Measurements from ENCODE around the gene PSMD13.

PSMD13 gene

DNA sequence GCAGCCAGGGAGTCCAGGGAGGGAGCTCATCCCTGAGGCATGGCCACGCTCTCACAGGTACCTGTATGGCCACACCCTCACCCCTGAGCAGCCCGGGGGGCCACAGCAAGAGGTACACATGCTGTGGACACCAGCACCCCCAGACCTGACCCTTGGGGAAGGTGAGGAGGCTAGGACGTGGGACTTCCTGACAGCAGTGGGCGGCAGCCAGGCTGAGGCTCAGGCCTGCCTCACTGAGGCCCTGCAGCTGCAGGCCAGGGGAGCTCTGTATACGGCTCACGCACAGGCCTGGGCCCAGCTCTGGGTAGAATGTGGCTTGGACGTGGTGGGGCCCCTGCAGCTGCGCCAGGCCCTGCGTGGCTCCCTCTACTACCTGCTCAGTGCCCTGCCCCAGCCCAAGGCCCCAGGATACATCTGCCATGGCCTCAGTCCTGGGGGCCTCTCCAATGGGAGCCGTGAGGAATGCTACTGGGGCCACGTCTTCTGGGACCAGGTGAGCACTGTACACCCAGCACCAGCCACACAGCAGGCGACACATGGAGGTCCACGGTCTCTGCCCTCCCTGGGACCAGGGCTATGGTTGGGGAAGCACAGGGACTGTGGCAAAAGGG is 54.0 kb downstream of the PSMD13 start:
- DNase-seq, result no peak

DNA sequence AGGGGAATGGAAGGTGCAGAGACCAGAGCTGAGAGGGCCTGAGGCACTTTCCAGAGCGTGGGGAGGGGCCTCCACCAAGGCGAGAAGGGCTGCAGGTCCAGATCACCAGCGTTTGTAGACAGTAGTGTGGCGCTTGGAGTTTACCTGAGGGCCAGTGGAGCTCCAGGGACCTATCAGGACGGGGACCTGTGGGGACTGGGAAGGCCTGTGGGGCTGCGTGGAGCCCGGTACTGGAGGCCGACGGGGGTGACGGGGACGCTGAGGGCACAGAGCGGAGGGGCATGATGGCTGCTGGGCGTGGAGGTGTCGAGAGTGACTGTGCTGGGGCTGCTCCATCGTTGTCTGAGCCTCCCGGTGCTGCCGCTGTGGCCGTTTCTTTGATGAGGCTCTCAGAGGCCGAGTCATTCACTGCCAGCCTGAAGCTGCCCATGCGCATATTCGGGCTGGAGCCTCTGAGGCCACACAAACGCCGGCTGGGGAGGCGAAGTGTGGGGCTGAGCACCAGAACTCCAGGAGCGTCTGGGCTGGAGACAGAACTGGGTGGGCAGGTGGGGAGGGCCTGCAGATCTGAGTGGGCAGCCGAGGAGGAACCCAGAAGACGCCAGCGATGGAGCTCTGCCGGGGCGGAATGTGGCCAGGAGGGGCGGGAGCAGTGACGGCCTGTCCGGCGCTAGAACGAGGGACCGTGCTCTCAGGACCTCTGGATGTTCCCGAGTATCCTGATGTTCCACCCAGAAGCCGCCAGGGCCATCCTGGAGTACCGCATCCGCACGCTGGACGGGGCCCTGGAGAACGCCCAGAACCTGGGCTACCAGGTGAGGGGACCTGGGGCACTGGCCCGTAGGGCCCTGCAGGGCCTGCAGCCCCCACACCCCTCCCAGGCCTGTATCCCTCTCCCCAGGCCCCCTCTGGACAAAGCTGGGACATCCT is 54.8 kb downstream of the PSMD13 start:
- no peak for DNase-seq

DNA sequence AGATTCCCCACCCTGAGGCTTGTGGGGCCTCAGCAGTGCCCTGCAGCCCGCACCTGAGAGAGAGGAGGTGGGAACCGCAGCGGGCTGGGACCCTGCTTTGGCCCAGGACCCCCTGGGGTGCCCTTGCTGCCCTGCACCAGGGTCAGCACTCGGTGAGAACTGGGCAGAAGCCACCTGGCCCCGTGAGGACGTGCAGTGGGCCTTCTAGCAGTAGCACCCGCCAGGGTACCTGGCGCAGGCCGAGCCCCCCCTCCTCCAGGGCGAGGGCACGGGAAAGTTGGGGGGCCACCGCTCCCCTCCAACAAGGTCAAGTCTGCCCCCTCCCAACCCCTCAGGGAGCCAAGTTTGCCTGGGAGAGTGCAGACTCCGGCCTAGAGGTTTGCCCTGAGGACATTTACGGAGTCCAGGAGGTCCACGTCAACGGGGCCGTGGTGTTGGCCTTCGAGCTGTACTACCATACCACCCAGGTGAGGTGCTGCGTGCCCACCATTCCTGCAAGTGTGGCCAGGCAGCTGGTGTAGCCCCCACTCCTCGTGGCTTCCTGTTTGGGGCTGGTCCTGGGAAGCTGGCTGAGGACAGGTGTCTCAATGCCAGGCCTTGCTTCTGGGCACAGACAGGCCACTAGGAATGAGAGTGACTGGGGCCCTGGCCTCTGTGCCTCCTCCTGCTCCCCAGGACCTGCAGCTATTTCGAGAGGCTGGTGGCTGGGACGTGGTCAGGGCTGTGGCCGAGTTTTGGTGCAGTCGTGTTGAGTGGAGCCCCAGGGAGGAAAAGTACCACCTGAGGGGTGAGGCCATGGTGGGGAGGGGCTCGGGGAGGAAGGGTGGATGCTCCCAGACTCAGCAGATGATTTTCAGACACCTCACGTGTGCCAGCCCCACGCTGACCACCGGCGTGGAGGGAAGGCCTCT is 55.7 kb downstream of the PSMD13 start:
- no peak for DNase-seq

DNA sequence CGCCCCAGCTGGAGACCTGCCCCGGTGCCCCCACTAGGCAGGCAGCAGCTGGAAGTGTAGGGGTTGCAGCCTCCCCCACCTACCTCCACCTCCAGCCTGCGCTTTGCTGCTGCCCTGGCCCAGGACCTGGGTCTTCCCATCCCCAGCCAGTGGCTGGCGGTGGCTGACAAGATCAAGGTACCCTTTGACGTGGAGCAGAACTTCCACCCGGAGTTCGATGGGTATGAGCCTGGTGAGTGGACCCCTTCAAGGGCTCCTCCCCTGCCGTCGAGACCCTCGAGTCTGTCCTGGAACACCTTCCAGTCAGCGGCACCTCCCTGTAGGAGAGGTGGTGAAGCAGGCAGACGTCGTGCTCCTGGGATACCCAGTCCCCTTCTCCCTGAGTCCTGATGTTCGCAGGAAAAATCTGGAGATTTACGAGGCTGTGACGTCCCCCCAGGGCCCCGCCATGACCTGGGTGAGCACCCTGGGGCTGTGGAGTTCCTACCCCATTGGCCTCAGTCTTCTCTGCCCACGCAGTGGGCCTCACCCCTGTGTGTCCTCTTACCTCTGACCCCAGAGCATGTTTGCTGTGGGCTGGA is 56.6 kb downstream of the PSMD13 start:
- no peak for DNase-seq

DNA sequence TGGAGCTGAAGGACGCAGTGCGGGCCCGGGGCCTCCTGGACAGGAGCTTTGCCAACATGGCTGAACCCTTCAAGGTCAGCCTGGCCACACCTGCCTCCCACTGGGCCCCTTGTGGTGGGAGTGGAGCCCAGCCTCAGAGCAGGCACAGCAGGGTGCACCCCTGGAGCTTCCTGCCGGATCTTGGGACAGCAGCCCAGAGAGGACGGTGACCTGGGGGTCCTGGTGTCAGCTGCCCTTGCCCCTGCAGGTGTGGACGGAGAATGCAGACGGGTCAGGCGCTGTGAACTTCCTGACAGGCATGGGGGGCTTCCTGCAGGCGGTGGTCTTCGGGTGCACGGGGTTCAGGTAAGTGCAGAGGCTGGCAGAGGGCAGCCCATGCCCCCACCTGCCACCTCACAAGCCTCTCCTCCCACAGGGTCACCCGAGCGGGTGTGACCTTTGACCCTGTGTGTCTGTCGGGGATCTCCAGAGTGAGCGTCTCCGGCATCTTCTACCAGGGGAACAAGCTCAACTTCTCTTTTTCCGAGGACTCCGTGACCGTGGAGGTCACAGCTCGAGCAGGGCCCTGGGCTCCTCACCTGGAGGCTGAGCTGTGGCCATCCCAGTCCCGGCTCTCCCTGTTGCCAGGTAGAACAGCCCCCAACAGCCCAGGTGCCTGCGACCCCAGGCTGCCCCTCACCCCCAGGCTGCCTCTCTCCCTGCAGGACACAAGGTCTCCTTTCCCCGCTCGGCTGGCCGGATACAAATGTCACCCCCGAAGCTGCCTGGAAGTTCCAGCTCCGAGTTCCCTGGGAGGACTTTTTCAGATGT is 57.3 kb downstream of the PSMD13 start:
- no peak for DNase-seq

DNA sequence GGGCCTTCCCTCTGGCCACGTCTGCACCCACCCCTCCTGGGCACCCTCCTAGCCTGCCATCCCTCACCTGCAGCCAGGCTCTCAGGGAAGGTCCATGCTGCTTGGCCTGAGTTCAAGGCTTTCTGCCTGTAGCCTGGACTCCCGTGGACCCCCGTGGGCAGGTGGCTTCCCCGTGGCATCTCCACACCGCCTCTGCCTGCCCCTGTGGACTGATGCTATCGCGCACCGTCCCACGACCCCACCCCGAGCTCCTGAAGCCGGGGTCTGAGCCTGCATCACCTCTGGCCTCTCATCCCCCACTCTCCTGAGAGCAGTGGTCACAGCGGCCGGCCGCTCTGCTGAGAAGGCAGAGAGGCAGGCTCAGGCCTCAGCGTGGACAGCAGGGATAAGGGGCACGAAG is 58.0 kb downstream of the PSMD13 start:
- no peak for DNase-seq

DNA sequence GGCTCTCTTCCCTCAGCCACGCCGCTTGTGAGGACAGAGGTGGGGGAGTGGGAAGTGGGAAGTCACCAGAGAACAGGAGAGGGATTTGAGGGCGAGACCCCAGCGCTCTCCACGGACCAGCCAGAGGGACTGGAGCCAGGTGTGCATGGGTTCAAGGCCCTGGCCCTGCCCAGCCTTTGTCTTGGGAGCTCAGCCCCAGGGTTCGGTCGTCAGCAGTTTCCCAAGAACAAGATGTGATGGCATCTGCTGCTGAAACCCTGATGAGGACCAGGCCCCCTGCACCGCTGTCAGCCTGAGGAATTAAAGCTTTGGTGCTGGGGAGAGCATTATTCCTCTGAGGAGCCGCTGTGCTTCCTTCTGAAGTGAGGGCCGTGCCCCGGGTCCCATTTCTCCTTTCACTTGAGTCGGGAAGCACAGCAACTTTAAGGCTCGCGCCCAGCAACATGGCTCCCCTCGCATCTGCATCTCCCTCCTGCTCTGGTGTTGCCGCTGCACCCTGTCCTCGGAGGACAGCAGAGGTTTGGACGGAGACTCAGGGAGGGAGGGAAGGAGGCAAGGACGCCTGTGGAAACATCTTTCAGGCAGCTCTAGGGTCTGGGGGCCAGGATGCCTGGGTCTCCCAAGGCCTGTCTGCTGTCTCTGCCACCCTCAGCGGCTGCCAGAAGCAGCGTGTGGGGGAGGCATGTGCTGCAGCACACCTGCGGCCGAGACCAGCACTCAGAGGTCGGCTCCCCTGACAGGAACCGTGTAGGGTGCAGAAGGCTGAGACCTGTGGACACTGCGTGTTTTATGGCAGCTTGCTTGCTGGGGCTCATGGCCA is 58.8 kb downstream of the PSMD13 start:
- DNase-seq, result no peak

DNA sequence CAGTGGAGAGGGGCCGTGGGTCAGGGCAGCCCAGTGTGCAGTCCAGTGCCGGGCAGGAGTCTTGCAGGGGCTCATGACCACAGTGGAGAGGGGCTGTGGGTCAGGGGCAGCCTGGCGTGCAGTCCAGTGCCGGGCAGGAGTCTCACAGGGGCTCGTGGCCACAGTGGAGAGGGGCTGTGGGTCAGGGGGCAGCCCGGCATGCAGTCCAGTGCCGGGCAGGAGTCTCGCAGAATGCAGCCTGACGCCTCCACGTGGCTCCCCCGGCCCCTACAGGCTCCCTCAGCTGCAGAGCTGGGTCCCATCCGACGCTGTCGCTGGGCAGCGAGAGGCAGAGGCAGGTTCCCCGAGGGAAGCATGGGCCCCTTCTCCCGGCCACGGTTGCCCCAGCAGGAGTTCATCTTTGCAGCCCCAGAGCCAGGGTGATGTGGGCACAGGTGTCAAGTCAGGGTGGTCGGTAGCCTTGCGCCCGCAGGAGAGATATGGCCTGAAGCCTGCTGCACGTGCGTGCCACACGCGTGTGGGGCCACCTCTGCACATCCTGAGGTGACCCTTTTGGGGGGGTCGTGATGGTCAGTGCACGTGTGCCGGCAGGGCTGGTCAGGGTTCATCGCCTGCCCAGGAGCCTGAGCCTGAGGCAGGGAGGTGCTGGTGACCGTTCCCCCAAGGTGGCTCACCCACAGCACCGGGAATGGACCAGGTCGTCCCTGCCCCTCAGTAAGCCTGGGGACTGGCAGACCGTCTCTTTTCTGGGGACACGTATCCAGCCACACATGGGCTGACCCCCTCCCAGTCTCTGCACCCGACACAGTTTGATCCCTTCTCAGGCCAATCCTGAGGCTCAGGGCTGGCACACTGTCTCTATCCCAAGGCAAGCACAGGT is 59.6 kb downstream of the PSMD13 start:
- DNase-seq, result no peak

DNA sequence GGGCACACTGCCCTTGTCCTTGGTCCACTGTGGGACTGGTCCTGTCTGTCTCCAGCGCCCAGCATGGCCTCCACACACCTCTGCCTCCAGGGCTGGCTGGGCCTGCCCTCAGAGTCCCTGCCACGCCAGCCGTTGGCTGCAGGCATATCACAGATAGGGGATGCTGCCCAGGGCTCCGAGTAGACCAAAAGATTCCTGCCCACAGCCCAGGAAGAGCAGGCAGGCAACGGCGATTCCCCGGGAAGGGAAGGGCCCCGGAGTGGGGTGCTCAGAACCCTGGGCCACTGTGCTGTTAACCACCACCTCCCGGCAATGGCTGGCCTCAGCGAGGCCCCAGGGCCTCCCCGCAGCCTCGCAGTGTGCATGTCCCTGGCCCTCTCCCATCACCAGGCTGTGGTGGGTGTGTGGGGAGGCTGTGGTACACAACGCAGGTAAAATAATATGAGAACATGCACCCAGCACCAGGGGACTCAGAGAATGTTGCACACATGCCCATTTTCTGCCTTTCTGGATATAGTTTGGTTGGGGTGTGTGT is 60.3 kb downstream of the PSMD13 start:
- no peak for DNase-seq

DNA sequence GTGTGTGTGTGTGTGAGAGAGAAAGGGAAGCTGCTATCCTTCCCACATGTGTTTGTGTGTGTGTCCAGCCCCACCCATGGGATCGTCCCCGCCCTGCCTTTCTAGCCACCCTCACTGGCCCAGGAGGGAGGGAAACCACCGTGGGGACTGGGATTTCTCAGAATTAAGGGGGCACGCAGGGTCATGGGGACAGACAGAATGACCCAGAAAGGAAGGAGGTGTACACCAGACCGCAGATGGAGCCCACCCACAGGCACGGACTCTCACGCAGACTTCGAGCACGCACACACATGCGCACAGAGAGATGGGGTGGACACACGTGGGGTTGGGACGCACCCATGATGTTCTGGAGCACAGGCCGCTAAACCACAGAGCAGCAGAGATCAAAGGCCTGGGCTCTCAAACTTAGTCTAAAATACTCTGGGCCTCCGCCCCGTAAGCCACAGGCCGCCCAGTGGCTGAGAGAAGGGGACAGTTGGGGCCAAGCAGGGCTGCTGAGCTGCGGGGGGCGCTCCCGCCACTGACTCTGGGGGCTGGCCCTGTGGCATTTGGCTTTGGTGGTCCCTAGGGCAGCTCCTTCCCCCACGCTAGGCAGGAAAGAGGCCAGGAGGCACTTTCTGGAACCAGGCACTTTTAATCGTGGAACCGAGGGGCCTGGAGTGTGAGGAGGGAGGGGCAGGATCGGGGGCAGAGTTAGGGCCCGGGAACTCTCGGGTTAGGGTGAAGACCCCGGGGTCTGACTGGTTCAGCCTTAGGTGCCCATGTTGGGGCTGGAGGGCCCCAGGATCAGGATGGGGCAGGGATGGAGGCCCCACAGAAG is 61.0 kb downstream of the PSMD13 start:
- no peak for DNase-seq

DNA sequence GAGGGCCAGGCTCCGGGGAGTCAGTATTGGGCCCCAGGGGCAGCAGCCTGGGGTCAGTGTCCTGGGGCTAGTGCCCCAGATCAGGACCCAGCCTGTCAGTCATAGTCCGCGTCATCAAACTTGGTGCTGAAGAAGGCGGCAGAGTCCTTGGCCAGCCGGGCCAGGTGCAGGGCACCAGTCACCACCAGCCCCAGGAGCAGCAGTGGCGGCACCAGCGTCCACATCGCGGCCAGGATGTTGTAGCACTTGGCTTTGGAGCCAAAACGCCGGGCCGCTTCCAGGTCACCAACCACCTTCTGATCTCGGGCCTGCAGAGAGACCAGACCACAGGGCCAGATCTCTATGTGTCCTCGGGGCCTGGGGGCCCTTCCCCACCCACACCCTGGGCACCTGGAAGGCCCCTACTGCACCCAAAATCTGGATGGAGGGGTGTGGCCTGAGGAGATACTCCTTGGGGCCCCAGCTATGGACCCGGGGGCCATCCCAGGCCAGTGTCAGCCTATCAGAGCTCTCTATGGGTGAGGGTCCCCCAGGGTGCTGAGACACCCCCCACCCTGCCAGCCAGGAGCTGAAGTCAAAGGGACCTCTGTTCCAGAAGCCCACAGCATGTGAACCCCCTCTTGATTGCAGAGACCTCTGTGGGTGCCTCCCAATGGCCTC is 61.8 kb downstream of the PSMD13 start:
- no peak for DNase-seq

DNA sequence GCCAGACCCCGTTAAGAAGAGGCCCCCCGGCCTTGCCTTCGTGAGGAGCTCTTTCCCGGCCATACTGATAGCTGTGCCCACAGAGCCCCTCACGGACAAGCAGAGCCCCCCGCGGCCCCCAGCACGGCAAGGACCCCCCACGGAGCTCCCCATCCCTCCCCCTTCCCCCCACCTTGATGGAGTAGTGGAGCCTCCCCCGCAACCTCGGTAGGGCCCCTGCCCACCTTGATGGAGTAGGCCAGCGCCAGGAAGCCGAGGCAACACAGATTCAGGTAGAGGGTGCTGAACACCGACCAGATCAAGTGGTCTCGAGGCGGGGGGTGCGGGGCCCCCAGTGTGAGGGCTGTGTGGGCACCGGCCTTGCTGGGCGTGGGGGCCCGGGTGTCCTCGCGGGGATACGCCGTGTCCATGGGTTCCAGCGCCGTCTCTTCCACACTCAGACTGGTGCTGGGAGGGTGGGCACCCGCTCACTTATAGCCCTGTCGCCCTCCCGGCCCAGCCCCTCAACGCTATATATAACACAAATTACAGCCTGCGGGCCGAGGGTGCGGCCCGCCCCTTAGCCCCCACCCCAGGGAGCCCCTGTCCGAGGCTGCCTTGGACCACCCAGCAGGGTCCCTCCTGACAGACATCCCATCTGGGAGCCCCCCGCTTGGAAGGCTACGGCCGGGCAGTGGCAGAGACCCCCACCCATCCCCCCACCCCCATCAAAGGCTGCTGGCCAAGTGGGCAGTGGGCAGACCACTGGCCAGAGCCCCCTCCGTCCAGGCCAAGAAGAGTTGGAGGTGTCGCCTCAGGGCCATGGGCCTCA is 62.5 kb downstream of the PSMD13 start, which contains the start of gene IFITM5:
Gene IFITM5, minus strand, starts transcription at position 446 of the 811 bp plus-strand sequence. Its CDS starts 36 bp downstream, at position 410.
- no peak for DNase-seq

DNA sequence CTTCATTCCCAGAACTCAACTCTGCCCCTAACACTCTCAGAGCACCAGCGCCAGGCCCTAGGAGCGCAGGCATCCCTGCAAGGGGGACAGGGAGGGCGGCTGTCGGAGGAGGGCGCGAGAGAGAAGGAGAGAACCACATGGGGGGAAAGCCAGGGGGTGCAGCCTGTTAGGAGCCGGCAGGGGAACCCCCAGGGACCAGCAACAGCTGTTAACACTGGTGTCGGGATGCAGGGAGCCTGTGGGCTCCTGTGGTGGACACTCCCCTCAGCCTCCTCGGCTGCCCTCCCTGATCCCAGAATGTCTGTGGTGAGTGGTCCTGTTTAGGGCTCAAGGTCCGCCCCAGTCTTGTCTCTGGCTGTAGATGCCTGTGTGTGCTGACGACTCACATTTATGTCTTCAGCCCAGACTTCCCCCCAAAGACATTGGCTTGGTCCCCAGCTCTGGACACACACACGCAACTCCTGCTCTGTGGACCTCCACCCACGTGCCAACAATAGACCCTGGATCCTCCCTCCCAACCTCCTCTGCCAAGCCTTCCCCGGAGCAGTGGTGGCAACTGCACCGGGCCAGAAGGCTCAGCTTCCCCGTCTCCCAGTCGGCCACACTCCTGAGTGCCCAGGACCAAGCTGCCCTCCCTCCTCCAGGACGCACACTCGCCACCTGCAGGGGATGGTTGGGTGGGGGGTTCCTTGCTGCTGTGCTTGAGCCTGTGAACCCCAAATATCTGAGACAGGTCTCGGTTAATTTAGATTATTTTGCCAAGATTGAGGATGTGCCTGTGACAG is 63.4 kb downstream of the PSMD13 start:
- no peak for DNase-seq
